Measurements from ENCODE around the gene CENPP.

CENPP gene

GRCh38 chr9:92644278-92644677, 318.5 kb downstream of the CENPP start:
- no peak for DNase-seq

DNA sequence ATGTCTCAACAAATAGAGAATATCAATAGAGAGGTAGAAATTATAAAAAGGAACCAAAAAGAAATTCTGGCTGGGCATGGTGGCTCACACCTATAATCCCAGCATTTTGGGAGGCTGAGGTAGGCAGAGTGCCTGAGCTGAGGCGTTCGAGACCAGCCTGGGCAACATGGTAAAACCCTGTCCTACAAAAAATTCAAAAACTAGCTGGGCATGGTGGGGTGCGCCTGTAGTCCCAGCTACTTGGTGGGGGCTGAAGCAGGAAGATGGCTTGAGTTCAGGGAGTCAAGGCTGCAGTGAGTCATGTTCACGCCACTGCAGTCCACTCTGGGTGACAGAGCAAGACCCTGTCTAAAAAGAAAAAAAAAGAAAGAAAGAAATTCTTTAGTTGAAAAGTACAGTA, 319.3 kb downstream of the CENPP start:
- no peak for DNase-seq

DNA sequence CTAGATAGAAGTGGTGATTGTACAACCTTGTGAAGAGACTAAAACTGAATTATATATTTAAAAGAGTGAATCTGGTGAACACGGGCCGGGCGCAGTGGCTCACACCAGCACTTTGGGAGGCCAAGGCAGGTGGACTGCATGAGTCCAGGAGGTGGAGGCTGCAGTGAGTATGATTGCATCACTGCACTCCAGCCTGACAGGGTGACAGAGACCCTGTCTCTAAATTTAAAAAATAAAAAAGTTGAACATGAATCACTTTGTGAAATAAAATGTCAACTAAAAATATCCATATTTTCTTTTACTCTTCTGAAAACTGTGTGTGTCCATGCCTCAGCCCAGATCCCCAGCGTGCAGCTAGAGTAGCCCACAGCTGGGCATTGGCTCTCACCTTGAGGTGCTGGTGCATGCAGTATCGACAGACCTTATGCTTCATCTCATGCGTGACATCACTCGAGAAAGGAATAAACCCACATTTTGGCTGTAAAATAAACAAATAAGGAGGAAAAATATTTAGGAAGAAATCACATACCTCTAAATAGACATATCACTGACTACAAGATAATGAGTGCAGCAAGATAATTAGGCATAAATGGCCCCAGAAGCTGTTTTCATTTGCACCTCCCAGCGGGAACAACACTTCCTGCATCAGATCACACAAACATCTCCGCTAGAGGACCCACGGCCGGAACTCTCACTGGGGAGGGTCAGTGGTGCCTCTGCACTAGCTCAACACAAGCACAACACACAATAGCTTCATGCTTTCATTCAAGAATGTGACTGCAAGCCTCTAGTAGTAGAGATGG, 322.1 kb downstream of the CENPP start:
- no peak for DNase-seq

DNA sequence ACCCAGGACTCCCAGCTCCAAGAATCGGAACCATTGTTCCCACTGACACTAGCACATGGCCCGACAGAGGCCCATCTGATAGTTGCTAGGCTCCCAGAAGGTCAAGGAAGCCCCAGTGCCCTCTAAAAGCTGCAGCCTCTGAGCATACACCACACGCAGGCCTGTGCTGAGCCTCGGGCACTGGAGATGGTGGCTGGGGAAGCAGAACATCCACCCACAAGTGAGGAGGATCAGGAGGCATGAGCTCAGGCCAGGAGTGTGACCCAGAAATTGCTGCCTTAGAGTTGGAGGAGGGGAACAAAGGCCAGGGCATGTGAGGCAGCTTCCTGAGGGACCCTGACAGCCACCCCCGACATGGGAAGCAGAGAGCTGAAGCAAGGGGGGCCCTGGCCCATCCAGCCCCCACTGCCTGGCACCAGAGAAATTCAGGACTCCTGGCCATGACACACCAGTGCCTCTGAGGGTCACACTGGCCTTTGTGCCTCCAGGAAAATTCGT, 322.8 kb downstream of the CENPP start:
- DNase-seq, result no peak

DNA sequence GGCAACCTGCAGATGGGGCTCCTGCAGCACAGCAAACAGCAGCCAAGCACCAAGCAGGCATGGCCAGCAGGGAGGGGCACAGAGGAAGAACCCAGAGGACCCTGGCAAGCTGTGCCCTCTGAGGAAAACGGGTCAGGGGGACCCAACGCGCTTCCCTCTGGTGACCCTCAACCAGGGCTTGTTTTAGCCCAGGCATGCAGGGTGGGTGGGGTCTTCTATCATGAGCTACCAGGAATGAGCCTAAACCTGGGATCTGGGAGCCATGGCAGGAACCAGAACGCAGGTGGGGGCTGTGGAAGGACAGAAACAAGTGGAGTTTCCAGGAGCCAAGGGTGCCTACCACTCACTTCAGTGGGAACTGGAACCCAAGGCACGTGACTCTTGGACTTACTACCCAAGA, 323.3 kb downstream of the CENPP start:
- DNase-seq, result no peak

DNA sequence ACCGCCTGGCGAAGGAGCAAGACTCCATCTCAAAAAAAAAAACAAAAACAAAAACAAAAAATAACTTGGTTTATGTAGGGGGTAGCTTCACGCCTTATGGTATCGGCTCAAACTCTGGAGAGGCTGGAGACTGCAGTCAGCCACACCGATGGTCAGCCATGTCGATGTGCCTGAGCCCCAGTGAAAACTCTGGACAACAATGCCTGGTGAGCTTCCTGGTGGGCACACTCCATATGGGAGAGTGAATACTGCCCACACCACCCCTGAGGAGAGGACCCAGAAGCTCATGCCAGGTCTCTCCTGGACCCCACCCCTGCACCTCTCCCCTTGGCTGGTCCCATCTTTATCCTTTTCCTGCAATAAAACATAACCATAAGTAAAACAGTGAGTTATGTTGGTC, 324.5 kb downstream of the CENPP start:
- no peak for DNase-seq

DNA sequence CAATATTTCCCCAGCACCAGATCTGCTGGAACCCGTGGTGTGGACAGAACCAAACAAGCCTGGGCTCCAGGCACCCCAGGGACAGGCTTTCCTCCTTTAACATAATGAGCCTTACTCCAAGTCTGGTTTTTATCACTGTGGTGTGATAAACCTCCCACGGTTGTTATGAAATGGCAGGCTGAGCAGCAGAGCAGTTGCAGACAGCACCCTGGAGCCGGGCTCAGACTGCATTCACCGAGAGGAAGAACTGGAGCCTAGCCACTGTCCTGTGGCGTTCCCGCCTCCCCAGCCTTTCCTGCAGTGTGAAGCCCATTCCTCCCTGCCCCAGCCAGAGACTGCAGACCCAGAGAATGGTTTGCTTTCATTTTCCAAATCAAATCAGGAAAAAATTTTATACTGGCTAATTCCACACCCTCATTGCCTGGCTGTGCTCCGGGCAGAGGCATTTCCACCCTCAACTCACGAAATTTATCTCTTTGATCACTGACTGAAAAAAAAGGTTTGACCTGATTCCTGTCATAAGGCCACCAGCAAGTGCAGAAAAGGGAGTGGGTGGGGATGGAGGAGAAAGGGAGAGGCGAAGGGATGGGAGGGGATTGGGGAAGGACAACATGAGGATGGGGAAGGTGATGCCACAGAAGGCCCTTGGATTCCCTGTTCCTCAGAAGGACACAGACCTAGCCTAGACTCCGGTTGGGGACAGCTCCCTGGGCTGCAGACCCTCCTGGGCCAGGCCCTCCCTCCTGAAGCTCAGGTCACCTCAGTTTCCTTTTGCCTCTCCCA, 325.3 kb downstream of the CENPP start:
- DNase-seq, result no peak

DNA sequence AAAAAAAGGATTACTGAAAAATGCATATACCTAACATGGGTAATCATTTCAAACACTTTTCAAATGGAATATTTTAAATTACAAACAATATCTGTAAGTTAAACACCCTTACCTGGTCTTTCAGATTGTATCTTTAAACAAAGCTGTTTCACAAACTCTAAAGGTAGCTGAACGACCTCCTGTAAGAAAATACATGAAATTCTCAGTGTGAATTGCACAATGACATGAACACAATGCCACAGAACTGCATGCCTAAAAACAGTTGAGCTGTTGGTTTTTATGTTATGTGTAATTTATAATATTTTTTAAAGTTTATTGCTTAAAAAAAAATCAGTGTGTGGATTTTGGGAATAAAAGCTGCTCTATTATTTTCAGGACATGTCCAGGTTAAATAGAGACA, 326.7 kb downstream of the CENPP start:
- no peak for DNase-seq

DNA sequence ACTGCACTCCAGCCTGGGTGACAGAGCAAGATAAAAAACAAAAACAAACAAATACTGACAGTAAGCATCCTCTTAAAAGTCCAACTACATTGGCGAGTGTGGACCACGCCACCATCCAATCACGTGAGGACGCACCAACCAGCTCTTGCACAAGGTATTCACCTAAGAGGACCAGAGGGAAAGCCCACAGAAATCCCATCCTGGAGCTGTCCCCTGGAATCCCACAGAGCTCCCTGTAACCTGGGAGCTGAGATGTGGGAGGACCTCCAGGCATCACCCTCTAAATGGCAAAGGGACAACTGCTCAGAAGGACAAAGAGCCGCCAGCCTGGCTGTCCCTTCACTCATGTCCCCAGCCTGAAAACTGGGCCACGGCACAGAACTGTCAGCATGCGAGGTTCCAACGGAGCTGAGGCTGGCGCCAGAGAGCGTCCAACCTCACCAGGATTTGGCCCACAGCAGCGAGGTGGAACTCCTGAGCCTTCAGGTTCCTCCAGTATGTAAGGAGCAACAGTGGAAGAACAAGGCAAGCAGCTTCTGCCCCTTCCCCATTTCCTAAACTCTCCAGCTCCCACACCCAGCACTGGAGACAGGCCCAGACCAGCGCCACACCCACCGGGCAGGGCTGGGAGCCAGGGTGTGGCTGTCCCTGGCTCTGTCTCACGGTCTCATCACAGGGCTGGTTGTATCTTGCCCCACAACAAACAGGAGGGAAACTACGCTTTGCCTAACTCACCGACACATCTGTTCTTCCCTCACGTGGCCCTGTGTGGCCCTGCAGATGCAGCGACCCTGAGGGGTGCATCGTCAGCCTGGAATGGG, 328.9 kb downstream of the CENPP start:
- DNase-seq, result no peak

GRCh38 chr9:92655366-92655765, 329.6 kb downstream of the CENPP start:
- no peak for DNase-seq

- no peak for DNase-seq
Measured at GRCh38 chr9:92655896-92656536, 330.3 kb downstream of the CENPP start.

DNA sequence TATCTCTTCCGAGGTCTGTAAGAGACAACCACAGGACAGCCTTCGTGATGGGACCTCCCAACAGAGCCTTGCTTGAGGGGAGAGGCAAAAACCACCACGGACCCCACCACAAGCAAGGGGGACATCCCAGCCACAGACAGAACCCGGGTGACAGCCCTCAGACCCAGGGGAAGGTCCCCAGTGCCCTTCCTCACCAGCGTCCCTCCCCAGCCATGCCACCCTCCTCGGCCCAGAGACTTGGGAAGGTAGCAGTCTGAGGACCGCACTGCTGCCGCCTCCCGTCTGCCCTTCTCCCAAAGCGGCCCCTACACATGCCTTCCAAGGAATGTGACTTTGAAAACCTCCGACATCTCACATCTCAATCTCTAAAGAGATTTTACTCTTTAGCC, 330.8 kb downstream of the CENPP start:
- DNase-seq, result no peak

- no peak for DNase-seq
Measured at GRCh38 chr9:92657296-92658094, 331.7 kb downstream of the CENPP start.

DNA sequence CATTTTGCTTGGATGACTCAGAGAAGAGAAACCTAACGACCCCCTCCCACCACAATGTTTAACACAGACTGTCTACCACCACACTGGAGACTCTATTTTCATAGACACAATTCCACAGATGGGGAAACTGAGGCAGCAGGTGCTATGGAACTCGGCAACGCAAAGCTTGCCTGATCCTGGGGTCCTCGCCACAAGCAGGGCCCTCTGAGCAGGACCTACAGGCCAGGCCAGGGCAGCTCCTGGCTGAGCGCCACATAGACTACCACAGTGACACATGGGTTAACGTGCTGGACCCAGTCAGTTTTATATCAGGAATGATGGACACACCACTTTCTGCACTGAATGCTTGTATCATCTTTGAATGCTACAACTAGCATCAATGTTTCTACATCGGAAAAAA, 332.4 kb downstream of the CENPP start:
- no peak for DNase-seq

GRCh38 chr9:92658611-92659010, 332.9 kb downstream of the CENPP start:
- no peak for DNase-seq

DNA sequence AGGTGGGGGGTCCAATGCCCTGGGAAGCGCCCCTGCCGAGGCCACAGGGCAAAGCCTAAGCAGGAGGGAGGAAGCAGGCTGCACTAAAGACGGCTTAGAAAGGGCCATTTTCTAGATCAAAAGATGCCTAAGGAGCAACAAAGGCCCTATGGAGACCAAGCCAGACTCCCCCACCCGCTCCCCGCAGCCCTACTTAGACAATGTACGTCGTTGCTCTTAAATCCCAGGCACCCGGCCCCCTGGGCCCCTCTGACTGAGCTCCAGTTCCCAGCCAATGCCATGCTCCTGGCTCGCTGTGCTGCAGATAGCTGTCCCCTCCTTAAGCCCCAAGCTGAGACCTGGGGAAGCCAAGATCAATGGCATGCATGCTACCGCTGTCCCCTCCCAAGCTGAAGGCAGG, 333.8 kb downstream of the CENPP start:
- no peak for DNase-seq

DNA sequence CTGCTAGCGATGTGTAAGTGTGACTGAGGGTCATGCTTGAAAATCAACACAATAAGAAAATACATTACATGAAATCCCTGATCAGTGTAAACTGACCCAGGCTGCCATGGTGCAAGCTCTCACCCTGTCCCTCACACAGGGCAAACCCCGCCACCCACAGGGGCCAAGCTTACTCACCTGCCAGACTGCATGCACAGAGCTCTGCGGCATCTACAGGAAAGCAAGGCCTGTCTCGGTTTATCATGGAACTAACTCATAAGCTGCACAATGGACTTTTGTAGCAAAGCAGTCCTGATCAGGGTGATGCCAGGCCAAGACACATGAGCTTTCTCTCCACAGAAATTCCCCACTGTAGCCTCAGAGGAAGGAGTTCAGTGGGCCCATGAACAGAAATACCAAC, 334.5 kb downstream of the CENPP start:
- no peak for DNase-seq

DNA sequence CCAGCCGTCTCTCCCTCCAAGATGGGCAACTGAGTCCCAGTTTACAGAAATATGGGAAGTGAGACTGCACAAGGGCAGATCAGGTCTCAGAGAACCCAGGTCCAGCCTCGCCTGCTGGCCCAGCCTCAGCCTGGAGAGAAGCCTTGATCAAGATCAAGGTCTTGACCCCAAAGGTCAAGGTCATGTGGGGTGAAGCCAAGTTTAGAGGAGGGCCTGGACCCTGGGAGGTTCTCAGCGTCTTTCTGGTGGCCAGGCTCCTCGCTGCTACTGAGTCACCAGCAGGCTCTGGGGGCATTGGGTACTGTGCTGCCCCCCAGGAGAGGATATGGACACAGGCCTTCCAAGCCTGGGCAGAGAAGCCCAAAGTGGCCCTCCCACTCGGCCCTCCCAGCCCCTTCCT, 335.4 kb downstream of the CENPP start:
- no peak for DNase-seq

DNA sequence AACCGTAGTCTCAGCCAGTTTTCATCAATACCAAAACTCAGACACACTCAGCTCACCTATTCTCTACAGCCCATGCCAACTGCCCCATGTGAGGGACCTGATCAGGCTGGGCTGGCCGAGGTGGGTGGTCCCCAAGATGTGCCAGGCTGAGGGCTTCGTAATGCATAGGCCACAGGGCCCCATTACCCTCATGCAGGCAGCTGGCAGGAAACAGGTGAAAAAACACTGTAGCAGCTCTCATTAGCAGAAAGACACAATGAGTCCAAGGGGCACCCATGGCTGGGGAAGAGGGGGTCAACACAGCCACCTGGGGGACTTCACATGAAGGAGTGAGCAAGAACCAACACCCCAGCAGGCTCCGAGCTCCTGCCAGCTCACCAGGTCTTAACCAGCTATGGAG, 336.0 kb downstream of the CENPP start:
- DNase-seq, result no peak

DNA sequence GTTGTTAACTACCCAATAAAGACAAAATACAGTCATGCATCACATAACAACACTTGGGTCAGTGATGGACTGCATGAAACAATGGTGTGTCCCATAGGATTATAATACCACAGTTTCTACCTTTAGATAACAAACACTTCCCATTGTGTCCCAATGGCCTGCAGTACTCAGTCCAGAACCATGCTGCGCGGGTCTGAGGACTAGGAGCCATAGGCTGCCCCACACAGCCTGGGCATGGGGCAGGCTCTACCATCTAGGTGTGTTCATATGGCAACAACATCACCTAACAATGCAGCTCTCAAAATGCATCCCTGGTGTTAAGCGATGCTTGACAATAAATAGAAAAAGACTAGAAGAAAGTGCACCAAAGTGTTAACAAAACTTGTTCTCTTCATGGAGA, 337.4 kb downstream of the CENPP start:
- no peak for DNase-seq

DNA sequence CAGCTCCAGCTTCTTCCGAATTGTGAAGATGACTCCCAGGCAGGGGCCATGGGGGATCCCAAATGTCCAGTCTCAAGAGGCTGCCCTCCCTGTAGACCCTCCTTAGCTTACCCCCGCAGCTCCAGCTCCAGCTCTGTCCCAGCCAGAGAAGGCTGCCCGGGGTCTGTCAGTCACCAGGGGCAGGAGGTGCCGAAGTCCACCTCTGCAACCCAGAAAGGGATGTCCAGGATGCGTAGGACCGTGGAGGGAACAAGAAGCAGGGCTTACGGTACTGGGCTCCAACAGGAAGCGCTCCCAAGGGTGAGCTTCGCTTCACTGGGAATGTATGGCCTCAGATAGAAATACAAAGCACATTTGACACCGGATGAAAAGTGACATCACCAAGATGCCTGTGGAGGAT, 338.2 kb downstream of the CENPP start:
- DNase-seq, result no peak
